Neural progenitor cell (in vitro differentiated cells): ENCODE results near the gene DDN. TPM values are rescaled to one million over a fixed set of nuclear protein-coding genes. Genes with fewer than 3 reads are reported as not detected.

Experiments
- DNase-seq: peaks from one replicate; pipeline ENCODE4 v3.0.0-alpha.2; 2016; ENCODE audit warnings: low spot score
- H2AFZ ChIP-seq: fragments of 200-600 bp; sonication (generic); replicated peaks from 2 replicates; pipeline ENCODE4 v1.6.1; 2016; ENCODE audit warnings: antibody characterized with exemption
- H3F3A ChIP-seq: fragments of 200-600 bp; sonication (generic); 2 replicates; pipeline ENCODE4 v1.6.1; 2016; ENCODE audit warnings: antibody characterized with exemption, low read depth
- H3K27ac ChIP-seq: fragments of 200-600 bp; sonication (generic); 2 replicates; pipeline ENCODE4 v1.5.1; 2016; ENCODE audit warnings: mild to moderate bottlenecking
- H3K27me3 ChIP-seq: fragments of 200-600 bp; sonication (generic); 2 replicates; pipeline ENCODE4 v1.6.1; 2016; ENCODE audit warnings: mild to moderate bottlenecking, moderate library complexity
- H3K36me3 ChIP-seq: fragments of 200-600 bp; sonication (generic); 2 replicates; pipeline ENCODE4 v1.5.1; 2016
- H3K4me1 ChIP-seq: fragments of 200-600 bp; sonication (generic); 2 replicates; pipeline ENCODE4 v1.6.1; 2016; ENCODE audit warnings: mixed run types
- H3K4me2 ChIP-seq: fragments of 200-600 bp; sonication (generic); 2 replicates; pipeline ENCODE4 v1.6.1; 2016
- H3K4me3 ChIP-seq: fragments of 200-600 bp; sonication (generic); 2 replicates; pipeline ENCODE4 v1.5.1; 2016
- H3K79me2 ChIP-seq: fragments of 200-600 bp; sonication (generic); 2 replicates; pipeline ENCODE4 v1.6.1; 2016; ENCODE audit warnings: low read depth
- H3K9ac ChIP-seq: fragments of 200-600 bp; sonication (generic); 2 replicates; pipeline ENCODE4 v1.6.1; 2016
- H3K9me3 ChIP-seq: fragments of 200-600 bp; sonication (generic); 2 replicates; pipeline ENCODE4 v1.5.1; 2016; ENCODE audit warnings: low read depth
- H4K20me1 ChIP-seq: fragments of 200-600 bp; sonication (generic); 2 replicates; pipeline ENCODE4 v1.6.1; 2016; ENCODE audit warnings: low read depth
- H3K27ac Mint-ChIP-seq: 3 replicates; pipeline ENCODE4 v1.8.0; 2021; ENCODE audit warnings: mixed read lengths
- H3K27me3 Mint-ChIP-seq: 2 replicates; pipeline ENCODE4 v1.8.0; 2022; ENCODE audit warnings: low read depth, mild to moderate bottlenecking, inconsistent platforms, moderate library complexity, mixed read lengths; ENCODE audit not compliant: insufficient read depth
- H3K36me3 Mint-ChIP-seq: 3 replicates; pipeline ENCODE4 v1.8.0; 2021; ENCODE audit warnings: mixed read lengths
- H3K4me1 Mint-ChIP-seq: 3 replicates; pipeline ENCODE4 v1.8.0; 2021; ENCODE audit warnings: mixed read lengths
- H3K4me3 Mint-ChIP-seq: 3 replicates; pipeline ENCODE4 v1.8.0; 2021; ENCODE audit warnings: mild to moderate bottlenecking, moderate library complexity, mixed read lengths
- H3K9me3 Mint-ChIP-seq: 3 replicates; pipeline ENCODE4 v1.8.0; 2020; ENCODE audit warnings: mixed read lengths
- CTCF ChIP-seq: fragments of 200-600 bp; sonication (generic); IDR thresholded peaks from 2 replicates; pipeline ENCODE4 v1.5.1; 2017; ENCODE audit warnings: antibody characterized with exemption, mild to moderate bottlenecking
- EZH2 ChIP-seq: fragments of 200-600 bp; sonication (generic); IDR thresholded peaks from 2 replicates; pipeline ENCODE4 v1.6.1; 2017; ENCODE audit warnings: antibody characterized with exemption, mild to moderate bottlenecking, moderate library complexity
- EZH2phosphoT487 ChIP-seq: fragments of 200-600 bp; sonication (generic); IDR thresholded peaks from 2 replicates; pipeline ENCODE4 v1.6.1; 2017; ENCODE audit warnings: antibody characterized with exemption
- total RNA-seq: library from RNA; depleted of rRNA; stranded (reverse); fragments of >200 nt; gene quantifications from 2 replicates; pipeline ENCODE4 v1.2.3, GENCODE V29; 2015; ENCODE audit warnings: low replicate concordance

The DDN gene
- total RNA-seq, 1 donor from 2014 or later, result not detected

GRCh38 chr12:49028666-49029275 is 29.6 kb upstream of the DDN start:
- no peak for DNase-seq
- Histone ChIP-seq H4K20me1 (peaks cover 7% of the 10 kb centered on the region), H2AFZ (no peak overlapping the region), H3F3A (no peaks in the 10 kb centered on the region), H3K27me3 (no peaks in the 10 kb centered on the region), H3K9me3 (no peaks in the 10 kb centered on the region), H3K36me3 (peaks cover 2% of the 10 kb centered on the region), H3K4me1 (no peaks in the 10 kb centered on the region), H3K9ac (no peak overlapping the region), H3K27ac (no peak overlapping the region), H3K79me2 (no peaks in the 10 kb centered on the region), H3K4me2 (no peak overlapping the region), H3K4me3 (no peak overlapping the region)
- TF ChIP-seq EZH2phosphoT487, result no peak
- no peak for TF ChIP-seq CTCF
- no peak for TF ChIP-seq EZH2
- Mint-ChIP-seq H3K4me1 (no peaks in the 10 kb centered on the region), H3K27me3 (peaks cover 4% of the 10 kb centered on the region), H3K9me3 (no peaks in the 10 kb centered on the region), H3K4me3 (no peak overlapping the region), H3K27ac (no peak overlapping the region), H3K36me3 (peaks cover 37% of the 10 kb centered on the region)

GRCh38 chr12:49027846-49028555 is 28.8 kb upstream of the DDN start:
- TF ChIP-seq EZH2 (no peak), EZH2phosphoT487 (no peak), CTCF (no peak)
- Histone ChIP-seq H3K79me2 (no peaks in the 10 kb centered on the region), H3K4me2 (no peak overlapping the region), H3F3A (no peaks in the 10 kb centered on the region), H3K9ac (no peak overlapping the region), H3K36me3 (peaks cover 2% of the 10 kb centered on the region), H3K4me1 (no peaks in the 10 kb centered on the region), H2AFZ (no peak overlapping the region), H3K9me3 (no peaks in the 10 kb centered on the region), H3K4me3 (no peak overlapping the region), H4K20me1 (peaks cover 7% of the 10 kb centered on the region), H3K27ac (no peak overlapping the region), H3K27me3 (no peaks in the 10 kb centered on the region)
- H3K9me3 Mint-ChIP-seq, result no peaks in the 10 kb centered on the region
- H3K27me3 Mint-ChIP-seq, result peaks cover 4% of the 10 kb centered on the region
- no peak overlapping the region for H3K4me3 Mint-ChIP-seq
- H3K4me1 Mint-ChIP-seq, result no peaks in the 10 kb centered on the region
- DNase-seq, result no peak
- peak overlapping the region; percentile 42 for H3K27ac Mint-ChIP-seq
- H3K36me3 Mint-ChIP-seq, result peaks cover 39% of the 10 kb centered on the region

- peaks cover 4% of the 10 kb centered on the region for H4K20me1 ChIP-seq
- no peak overlapping the region for H3K27ac ChIP-seq
- no peaks in the 10 kb centered on the region for H3K79me2 ChIP-seq
- Mint-ChIP-seq H3K36me3 (peaks cover 48% of the 10 kb centered on the region), H3K27me3 (peaks cover 4% of the 10 kb centered on the region), H3K9me3 (no peaks in the 10 kb centered on the region), H3K4me1 (no peaks in the 10 kb centered on the region), H3K4me3 (no peak overlapping the region), H3K27ac (no peak overlapping the region)
- H3F3A ChIP-seq, result no peaks in the 10 kb centered on the region
- H2AFZ ChIP-seq, result no peak overlapping the region
- H3K4me3 ChIP-seq, result no peak overlapping the region
- TF ChIP-seq CTCF (no peak), EZH2 (no peak), EZH2phosphoT487 (no peak)
- H3K4me1 ChIP-seq, result no peaks in the 10 kb centered on the region
- no peaks in the 10 kb centered on the region for H3K27me3 ChIP-seq
- H3K9me3 ChIP-seq, result no peaks in the 10 kb centered on the region
- no peak for DNase-seq
- H3K4me2 ChIP-seq, result no peak overlapping the region
- H3K36me3 ChIP-seq, result peaks cover 2% of the 10 kb centered on the region
- H3K9ac ChIP-seq, result no peak overlapping the region
Measured at GRCh38 chr12:49026678-49027480, 27.7 kb upstream of the DDN start.
